Trophoblast cell (in vitro differentiated cells and primary cell): Measurements from ENCODE around the gene SLC6A8.
"Not testable (repeated sequence)": the region's sequence is repeated elsewhere in the genome, so short reads cannot be mapped to it uniquely, and the experiment has no call there.

Source experiments
- DNase-seq, 2 donors: peaks; one replicate each; pipeline ENCODE4 v3.0.0-alpha.2; 2016
- H2AFZ ChIP-seq: 2 replicates; pipeline ENCODE4 v1.6.1; 2013; ENCODE audit warnings: low read length, moderate library complexity, mild to moderate bottlenecking; ENCODE audit not compliant: insufficient read depth, poor library complexity
- H2AK5ac ChIP-seq: 2 replicates; pipeline ENCODE4 v1.6.1; 2013; ENCODE audit warnings: mild to moderate bottlenecking, low read length
- H2BK120ac ChIP-seq: 2 replicates; pipeline ENCODE4 v1.6.1; 2013; ENCODE audit warnings: low read length, mild to moderate bottlenecking, moderate library complexity; ENCODE audit not compliant: insufficient read depth, poor library complexity
- H2BK12ac ChIP-seq: 2 replicates; pipeline ENCODE4 v1.6.1; 2013; ENCODE audit warnings: mild to moderate bottlenecking, low read length, moderate library complexity
- H2BK5ac ChIP-seq: 2 replicates; pipeline ENCODE4 v1.6.1; 2013; ENCODE audit warnings: low read length, low read depth, moderate library complexity, mild to moderate bottlenecking; ENCODE audit not compliant: poor library complexity
- H3K14ac ChIP-seq: 2 replicates; pipeline ENCODE4 v1.6.1; 2013; ENCODE audit warnings: mild to moderate bottlenecking, low read length
- H3K18ac ChIP-seq: 2 replicates; pipeline ENCODE4 v1.6.1; 2013; ENCODE audit warnings: mild to moderate bottlenecking, low read length
- H3K23ac ChIP-seq: 2 replicates; pipeline ENCODE4 v1.6.1; 2013; ENCODE audit warnings: low read length
- H3K27ac ChIP-seq: 2 replicates; pipeline ENCODE4 v1.5.1; 2013; ENCODE audit warnings: low read depth, mild to moderate bottlenecking, inconsistent platforms, low read length, moderate library complexity
- H3K27me3 ChIP-seq: 2 replicates; pipeline ENCODE4 v1.6.1; 2013; ENCODE audit warnings: inconsistent platforms, mild to moderate bottlenecking, low read length, moderate library complexity; ENCODE audit not compliant: insufficient read depth
- H3K36me3 ChIP-seq, 2 experiments: 1 replicate in 1 of 2; 2 replicates in 1 of 2; pipeline ENCODE4 v1.6.1; 2013; ENCODE audit warnings: low read length in 2 of 2, mild to moderate bottlenecking in 2 of 2, moderate library complexity in 1 of 2; ENCODE audit not compliant: insufficient read depth in 2 of 2, control insufficient read depth in 1 of 2
- H3K4ac ChIP-seq: 2 replicates; pipeline ENCODE4 v1.6.1; 2013; ENCODE audit warnings: low read depth, mild to moderate bottlenecking, low read length, moderate library complexity
- H3K4me1 ChIP-seq, 2 experiments: 1 replicate in 1 of 2; 2 replicates in 1 of 2; pipeline ENCODE4 v1.6.1; 2013; ENCODE audit warnings: low read length in 2 of 2, mild to moderate bottlenecking in 2 of 2, moderate library complexity in 1 of 2; ENCODE audit not compliant: insufficient read depth in 2 of 2, control insufficient read depth in 1 of 2
- H3K4me2 ChIP-seq: 2 replicates; pipeline ENCODE4 v1.6.1; 2013; ENCODE audit warnings: inconsistent platforms, mild to moderate bottlenecking, low read length, moderate library complexity
- H3K4me3 ChIP-seq: 2 replicates; pipeline ENCODE4 v1.5.1; 2013; ENCODE audit warnings: mild to moderate bottlenecking, low read depth, low read length, inconsistent platforms
- H3K79me1 ChIP-seq: one replicate; pipeline ENCODE4 v1.6.1; 2013; ENCODE audit warnings: low read length
- H3K79me2 ChIP-seq: 2 replicates; pipeline ENCODE4 v1.6.1; 2013; ENCODE audit warnings: low read length, mild to moderate bottlenecking; ENCODE audit not compliant: control insufficient read depth, insufficient read depth, poor library complexity
- H3K9ac ChIP-seq: 2 replicates; pipeline ENCODE4 v1.6.1; 2013; ENCODE audit warnings: mild to moderate bottlenecking, low read length
- H3K9me3 ChIP-seq: 2 replicates; pipeline ENCODE4 v1.6.1; 2013; ENCODE audit warnings: low read depth, mild to moderate bottlenecking, control low read depth, inconsistent platforms, low read length; ENCODE audit not compliant: insufficient read depth
- H4K12ac ChIP-seq: 2 replicates; pipeline ENCODE4 v1.6.1; 2013; ENCODE audit warnings: low read depth, mild to moderate bottlenecking, low read length, moderate library complexity
- H4K8ac ChIP-seq: 2 replicates; pipeline ENCODE4 v1.6.1; 2013; ENCODE audit warnings: low read depth, mild to moderate bottlenecking, low read length, moderate library complexity
- H4K91ac ChIP-seq: one replicate; pipeline ENCODE4 v1.6.1; 2013; ENCODE audit warnings: low read depth, mild to moderate bottlenecking, low read length, moderate library complexity
- WGBS: extraction: QIAGEN DNeasy Blood & Tissue Kit; methylation state at CpG from one replicate; pipeline ENCODE4 v1.1.7; 2013; ENCODE audit warnings: missing lambda C conversion rate; ENCODE audit not compliant: insufficient read length, insufficient coverage; ENCODE audit errors: extremely low coverage; 5-methylcytosine and 5-hydroxymethylcytosine counted together

SLC6A8 gene

DNA sequence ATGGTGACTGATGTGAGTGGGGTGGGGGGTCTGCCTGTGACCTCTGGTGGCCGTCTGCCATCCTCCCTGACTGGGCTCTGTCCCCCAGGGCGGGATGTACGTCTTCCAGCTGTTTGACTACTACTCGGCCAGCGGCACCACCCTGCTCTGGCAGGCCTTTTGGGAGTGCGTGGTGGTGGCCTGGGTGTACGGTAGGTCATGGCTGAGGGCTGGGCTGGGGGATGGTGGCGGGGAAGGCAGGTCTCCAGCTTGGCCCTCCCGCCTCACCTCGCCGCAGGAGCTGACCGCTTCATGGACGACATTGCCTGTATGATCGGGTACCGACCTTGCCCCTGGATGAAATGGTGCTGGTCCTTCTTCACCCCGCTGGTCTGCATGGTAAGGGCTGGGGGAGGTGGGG lies 6.5 kb downstream of the SLC6A8 start:
- H4K12ac ChIP-seq, H2BK12ac ChIP-seq, H3K4me2 ChIP-seq, H3K9me3 ChIP-seq, H2AFZ ChIP-seq, H3K27me3 ChIP-seq, H3K4me3 ChIP-seq, H2BK5ac ChIP-seq, H3K14ac ChIP-seq, H3K27ac ChIP-seq, H2AK5ac ChIP-seq, H3K4ac ChIP-seq, H4K8ac ChIP-seq, H3K79me2 ChIP-seq, H4K91ac ChIP-seq, H3K4me1 ChIP-seq, H2BK120ac ChIP-seq, H3K23ac ChIP-seq, H3K18ac ChIP-seq, H3K9ac ChIP-seq, DNase-seq, H3K79me1 ChIP-seq: not testable (repeated sequence)
- no CpG with 5 or more reads among the region's 16 CpGs for WGBS
- peaks cover 18 to 31% of the 10 kb centered on the region in 2 experiments for H3K36me3 ChIP-seq

DNA sequence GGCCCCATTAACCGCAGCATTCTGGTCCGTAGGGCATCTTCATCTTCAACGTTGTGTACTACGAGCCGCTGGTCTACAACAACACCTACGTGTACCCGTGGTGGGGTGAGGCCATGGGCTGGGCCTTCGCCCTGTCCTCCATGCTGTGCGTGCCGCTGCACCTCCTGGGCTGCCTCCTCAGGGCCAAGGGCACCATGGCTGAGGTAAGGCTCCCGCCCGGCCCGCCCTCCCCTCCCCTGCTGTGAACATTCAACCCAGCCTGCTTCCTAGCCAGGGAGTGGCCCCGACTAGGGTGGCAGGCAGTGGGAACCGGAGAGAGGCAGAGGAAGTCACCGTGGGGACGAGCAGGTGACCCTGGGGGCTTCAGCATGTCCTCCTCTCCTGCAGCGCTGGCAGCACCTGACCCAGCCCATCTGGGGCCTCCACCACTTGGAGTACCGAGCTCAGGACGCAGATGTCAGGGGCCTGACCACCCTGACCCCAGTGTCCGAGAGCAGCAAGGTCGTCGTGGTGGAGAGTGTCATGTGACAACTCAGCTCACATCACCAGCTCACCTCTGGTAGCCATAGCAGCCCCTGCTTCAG lies 7.1 kb downstream of the SLC6A8 start:
- peaks cover 21 to 36% of the 10 kb centered on the region in 2 experiments for H3K36me3 ChIP-seq
- no peak overlapping the region for H3K27ac ChIP-seq
- no peak overlapping the region for H3K14ac ChIP-seq
- H3K4me3 ChIP-seq: no peak overlapping the region
- H4K91ac ChIP-seq: no peak overlapping the region
- no peak overlapping the region for H2AFZ ChIP-seq
- no peak overlapping the region for H4K12ac ChIP-seq
- no peak overlapping the region for H2BK12ac ChIP-seq
- no peak overlapping the region for H2AK5ac ChIP-seq
- H4K8ac ChIP-seq: no peak overlapping the region
- no peak for DNase-seq
- WGBS: no CpG with 5 or more reads among the region's 23 CpGs
- no peak overlapping the region for H2BK120ac ChIP-seq
- H3K4ac ChIP-seq: no peak overlapping the region
- no peak overlapping the region for H3K18ac ChIP-seq
- no peak overlapping the region for H2BK5ac ChIP-seq
- no peaks in the 10 kb centered on the region for H3K79me2 ChIP-seq
- H3K23ac ChIP-seq: no peak overlapping the region
- no peak overlapping the region for H3K9ac ChIP-seq
- no peaks in the 10 kb centered on the region for H3K4me1 ChIP-seq
- peaks cover 2% of the 10 kb centered on the region for H3K9me3 ChIP-seq
- H3K79me1 ChIP-seq: no peaks in the 10 kb centered on the region
- no peaks in the 10 kb centered on the region for H3K27me3 ChIP-seq
- H3K4me2 ChIP-seq: no peak overlapping the region

DNA sequence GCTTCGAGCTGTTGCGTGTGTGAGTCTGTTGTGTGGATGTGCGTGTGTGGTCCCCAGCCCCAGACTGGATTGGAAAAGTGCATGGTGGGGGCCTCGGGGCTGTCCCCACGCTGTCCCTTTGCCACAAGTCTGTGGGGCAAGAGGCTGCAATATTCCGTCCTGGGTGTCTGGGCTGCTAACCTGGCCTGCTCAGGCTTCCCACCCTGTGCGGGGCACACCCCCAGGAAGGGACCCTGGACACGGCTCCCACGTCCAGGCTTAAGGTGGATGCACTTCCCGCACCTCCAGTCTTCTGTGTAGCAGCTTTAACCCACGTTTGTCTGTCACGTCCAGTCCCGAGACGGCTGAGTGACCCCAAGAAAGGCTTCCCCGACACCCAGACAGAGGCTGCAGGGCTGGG lies 8.4 kb downstream of the SLC6A8 start:
- Histone ChIP-seq H4K8ac (no peak overlapping the region), H3K23ac (no peak overlapping the region), H3K9ac (no peak overlapping the region), H2BK12ac (no peak overlapping the region), H3K79me2 (no peaks in the 10 kb centered on the region), H3K14ac (no peak overlapping the region), H4K91ac (no peak overlapping the region), H3K79me1 (no peaks in the 10 kb centered on the region), H2AK5ac (no peak overlapping the region), H3K4me3 (no peak overlapping the region), H3K18ac (no peak overlapping the region), H4K12ac (no peak overlapping the region), H3K27me3 (no peaks in the 10 kb centered on the region), H3K4me2 (no peak overlapping the region), H2BK5ac (no peak overlapping the region), H3K4ac (no peak overlapping the region), H2BK120ac (no peak overlapping the region), H3K4me1 (peaks cover 3 to 4% of the 10 kb centered on the region in 2 experiments), H2AFZ (no peak overlapping the region), H3K27ac (no peak overlapping the region), H3K9me3 (no peaks in the 10 kb centered on the region), H3K36me3 (peaks cover 34 to 45% of the 10 kb centered on the region in 2 experiments)
- WGBS: no CpG with 5 or more reads among the region's 15 CpGs
- no peak for DNase-seq

DNA sequence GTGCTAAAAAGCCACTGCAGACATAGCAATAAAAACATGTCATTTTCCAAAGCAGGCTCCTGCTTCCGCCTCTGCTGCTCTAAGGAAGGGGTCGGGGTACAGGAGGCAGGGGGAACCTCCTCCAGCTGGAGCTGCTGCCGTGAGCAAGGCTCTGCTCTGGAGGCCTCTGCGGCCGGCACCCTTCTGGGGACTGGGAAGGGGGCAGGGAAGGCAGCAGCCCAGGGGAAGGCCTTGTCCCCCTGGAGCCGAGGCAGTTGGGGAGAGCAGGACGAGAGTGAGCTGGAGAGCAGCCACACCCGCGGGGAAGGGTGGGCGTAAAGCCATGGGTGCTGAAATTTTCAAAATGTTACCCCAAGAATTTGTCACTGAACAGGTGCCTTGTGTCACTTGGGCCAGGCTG lies 8.8 kb downstream of the SLC6A8 start:
- H3K4me1 ChIP-seq, H3K79me2 ChIP-seq, H2BK12ac ChIP-seq, H4K8ac ChIP-seq, H3K4ac ChIP-seq, H3K9ac ChIP-seq, DNase-seq, H3K9me3 ChIP-seq, H2BK5ac ChIP-seq, H3K18ac ChIP-seq, H3K4me3 ChIP-seq, H4K12ac ChIP-seq, H3K4me2 ChIP-seq, H3K27me3 ChIP-seq, H4K91ac ChIP-seq, H3K79me1 ChIP-seq, H2BK120ac ChIP-seq, H2AFZ ChIP-seq, H3K14ac ChIP-seq, H2AK5ac ChIP-seq, H3K23ac ChIP-seq, H3K27ac ChIP-seq: not testable (repeated sequence)
- no CpG with 5 or more reads among the region's 10 CpGs for WGBS
- peaks cover 38 to 47% of the 10 kb centered on the region in 2 experiments for H3K36me3 ChIP-seq
